HTR-8/SVneo (cell line): ENCODE results near the gene CERT1.
A peak's percentile ranks its signal among the peaks of the same experiment; 100 is the strongest.

Experiments
- DNase-seq: peaks from one replicate; pipeline ENCODE4 v3.0.0; 2011; ENCODE audit warnings: low spot score, mixed read lengths; ENCODE audit not compliant: insufficient read length
- FAIRE-seq: peaks from 2 replicates; lab custom pipeline; 2011; peaks lifted over from hg19 to GRCh38; lab: Jason Lieb, UNC

The CERT1 gene

DNA sequence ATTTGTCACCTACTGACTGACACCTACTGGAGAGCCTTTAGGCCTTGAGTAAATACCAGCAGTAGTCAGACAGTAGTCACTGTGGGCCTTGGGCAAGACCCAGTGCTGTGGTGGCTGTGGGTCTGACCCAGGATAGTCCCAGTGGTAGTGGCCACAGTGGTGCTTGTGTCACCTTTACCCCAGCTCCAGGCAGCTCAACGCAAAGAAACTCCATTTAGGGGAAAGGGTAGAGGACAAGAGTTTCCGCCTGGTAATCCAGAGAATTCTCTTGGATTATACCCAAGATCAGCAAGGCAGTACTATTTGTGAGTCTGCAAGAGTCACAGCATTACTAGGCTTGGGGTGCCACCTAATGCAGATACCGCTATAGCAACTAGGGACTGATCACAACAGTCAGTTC, 28.9 kb downstream of the CERT1 start:
- DNase-seq (no peak), FAIRE-seq (no peak)

DNA sequence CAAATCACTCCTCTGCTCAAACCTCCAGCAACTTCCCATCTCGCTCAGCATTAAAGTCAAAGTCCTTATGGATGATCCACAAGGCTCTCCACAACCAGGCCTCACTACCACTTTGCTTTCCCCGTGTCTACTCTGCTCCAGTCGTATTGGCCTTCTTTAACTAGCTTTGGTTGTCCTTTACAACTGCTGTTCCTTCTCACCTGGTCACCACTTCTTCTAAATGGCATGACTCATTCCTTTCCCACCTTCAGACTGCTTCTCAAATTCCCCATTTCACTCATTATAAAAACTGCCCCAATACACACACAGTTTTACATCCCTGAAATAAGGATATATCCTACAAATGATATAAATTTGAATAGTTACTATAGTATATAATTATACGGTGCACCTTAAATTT, 30.4 kb downstream of the CERT1 start:
- no peak for DNase-seq

DNA sequence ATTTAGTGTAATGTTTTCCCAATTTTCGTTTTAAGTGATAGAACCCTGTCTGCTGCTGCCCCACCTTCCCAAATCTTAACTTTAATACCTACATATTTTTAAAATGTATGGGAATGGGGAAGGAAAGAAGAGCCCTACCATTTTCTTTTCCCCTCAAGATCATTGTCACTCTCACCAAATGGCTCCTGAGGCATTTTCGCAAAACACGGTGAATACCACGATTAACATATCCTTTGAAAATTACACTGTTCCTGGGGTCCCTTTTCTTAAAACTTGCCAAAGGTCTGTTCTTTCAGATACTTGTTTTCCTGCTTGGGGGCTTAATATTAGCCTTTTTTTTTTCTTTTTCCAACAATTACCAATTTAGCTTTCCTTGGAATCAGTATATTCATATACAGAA, 36.1 kb downstream of the CERT1 start:
- no peak for DNase-seq
- FAIRE-seq = no peak

More for the DNA sequence above, 30.4 kb downstream of the CERT1 start:
- FAIRE-seq = no peak

DNA sequence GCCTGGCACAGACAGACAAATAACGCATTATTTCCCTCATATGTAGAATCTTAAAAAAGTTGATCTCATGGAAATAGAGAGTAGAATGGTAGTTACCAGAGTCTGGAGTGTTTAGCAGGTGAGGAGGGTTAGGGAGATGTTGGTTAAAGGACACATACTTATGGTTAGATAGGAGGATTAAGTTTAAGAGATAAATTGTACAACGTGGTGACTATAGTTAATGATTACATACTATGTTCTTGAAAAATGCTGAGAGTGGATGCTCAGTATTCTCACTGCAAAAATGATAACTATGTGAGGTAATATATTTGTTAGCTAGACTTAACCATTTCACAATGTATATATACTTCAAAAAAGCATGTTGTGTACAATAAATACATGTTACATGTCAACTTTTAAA, 38.0 kb downstream of the CERT1 start:
- FAIRE-seq (no peak), DNase-seq (no peak)

GRCh38 chr5:75472973-75473372, 38.5 kb downstream of the CERT1 start:
- DNase-seq = no peak
- FAIRE-seq = no peak

- DNase-seq (no peak), FAIRE-seq (no peak)
Observed at GRCh38 chr5:75471193-75471592, 40.2 kb downstream of the CERT1 start.

DNA sequence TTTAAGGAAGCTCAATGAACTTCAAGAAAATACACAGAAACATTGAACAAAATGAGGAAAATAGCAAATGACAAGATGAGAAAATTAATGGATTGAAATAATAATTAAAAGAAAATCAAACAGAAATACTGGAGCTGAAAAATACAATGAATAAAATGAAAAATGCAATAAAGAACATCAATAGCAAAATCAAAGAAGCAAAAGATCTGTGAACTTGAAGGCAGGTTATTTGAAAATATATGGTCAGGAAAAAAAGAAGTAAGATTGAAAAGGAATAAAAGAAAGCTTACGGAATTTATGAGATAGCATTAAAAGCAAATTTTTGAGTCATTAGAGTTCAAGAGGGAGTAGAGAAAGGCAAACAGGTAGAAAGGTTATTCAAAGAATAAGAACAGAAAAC, 42.4 kb downstream of the CERT1 start:
- FAIRE-seq (no peak), DNase-seq (no peak)

DNA sequence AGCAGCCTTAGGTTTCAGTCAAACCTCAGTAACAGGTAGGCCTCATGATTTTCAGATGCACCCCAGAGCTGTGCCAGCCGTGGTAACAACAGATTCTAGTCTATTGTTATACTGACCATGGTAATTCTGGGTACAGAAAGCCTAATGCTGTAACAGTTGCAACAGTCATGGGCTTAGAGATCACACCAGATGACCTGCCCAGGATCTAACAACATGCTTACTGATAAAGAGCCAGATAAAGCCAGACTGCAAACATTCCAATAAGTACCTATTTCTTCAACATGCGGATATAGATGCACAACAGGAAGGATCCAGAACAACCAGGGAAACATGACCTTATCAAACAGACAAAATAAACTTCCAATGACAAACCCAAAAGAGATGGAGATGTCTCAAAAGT, 42.8 kb downstream of the CERT1 start:
- FAIRE-seq (no peak), DNase-seq (no peak)

DNA sequence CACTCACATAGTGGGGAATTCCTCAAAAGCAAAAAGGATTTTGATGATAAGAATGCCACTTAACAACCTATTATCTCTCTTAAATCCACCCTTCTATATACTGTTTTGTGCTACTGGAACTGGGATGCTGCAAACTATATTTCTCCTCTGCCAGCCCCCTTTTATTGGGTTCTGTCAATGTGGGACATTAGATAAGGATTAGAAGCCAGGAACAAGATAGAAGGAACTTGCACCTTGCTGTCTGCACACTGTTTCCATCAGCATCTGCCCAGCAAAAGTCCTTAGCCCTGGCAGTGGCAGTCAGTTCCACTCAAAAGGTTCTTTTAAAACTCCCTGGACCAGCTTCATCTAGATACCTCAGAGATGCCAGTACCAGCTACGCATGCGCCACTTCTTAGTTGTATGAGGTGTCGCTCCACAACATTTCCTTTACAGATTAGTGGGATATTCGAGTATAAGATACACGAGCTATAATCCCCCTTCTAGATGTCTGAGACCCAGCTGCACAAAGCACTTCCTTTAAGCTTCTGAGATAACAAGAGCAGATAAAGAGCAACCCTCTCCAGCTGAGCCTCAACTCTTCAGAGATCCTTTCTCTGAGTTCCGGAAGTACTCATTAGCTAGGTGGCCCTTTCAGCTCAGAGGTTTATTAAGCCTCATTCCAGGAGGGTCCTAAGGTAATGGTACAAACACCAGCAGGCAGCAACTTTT, 45.3 kb downstream of the CERT1 start:
- no peak for DNase-seq
- FAIRE-seq = no peak

GRCh38 chr5:75465480-75465879, 45.9 kb downstream of the CERT1 start:
- no peak for FAIRE-seq
- DNase-seq = no peak

DNA sequence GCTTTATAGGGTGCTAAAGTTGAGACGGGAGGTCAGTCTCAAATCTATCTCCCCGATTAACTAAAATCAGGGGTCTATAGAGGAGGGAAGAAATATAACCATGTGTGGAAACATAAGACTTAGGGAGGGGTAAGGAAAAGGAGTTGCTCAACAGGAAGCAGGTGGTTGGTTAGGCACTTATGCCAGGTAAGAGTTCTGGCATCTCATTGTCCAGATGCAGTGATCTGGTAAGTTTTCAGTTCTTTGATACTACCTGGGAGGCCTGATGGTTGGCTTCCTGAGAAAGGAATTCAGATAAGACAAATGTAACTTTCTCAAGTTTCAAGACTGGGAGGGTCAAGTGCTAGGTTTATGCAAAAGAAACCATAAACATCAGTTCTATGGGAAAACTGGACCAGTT, 47.7 kb downstream of the CERT1 start:
- DNase-seq (no peak), FAIRE-seq (no peak)

DNA sequence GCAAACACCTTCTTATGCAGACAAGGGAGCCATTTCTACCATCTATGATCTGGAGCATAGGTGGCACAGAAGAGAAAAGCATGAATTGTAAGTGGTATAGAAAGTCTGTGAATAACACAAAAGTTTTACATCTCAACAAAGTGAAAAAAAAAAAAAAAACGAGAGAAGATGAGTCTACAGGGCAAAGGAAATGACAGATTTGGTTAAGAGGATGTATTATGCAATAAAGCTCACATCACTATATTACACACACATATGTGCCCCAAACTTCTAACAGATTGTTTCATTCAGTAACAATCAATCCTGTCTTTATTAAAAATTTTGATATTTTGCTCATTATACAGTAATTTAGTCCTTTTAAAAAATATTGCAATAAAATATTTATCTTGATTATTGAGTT, 49.8 kb downstream of the CERT1 start:
- FAIRE-seq (no peak), DNase-seq (peak; percentile 3)

GRCh38 chr5:75460942-75461610, 50.4 kb downstream of the CERT1 start:
- FAIRE-seq (no peak), DNase-seq (no peak)

DNA sequence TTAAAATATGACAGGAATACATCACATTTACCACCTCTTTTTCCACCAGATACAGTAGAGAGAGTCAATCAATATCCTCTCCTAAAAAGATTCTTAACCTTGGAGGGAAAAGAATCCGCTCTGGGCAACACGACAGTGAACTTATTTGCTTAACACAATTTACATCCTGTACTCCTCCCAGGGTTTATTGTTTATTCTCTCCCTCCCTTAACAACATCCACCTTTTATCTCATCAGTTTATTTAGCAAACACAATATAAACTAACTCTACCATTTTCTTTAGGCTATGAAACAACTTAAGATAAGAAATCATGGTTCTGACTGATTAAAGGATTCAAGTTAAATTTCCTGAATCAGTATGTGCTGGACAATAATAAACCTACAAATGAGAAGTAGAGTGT, 50.9 kb downstream of the CERT1 start:
- no peak for FAIRE-seq

GRCh38 chr5:75457691-75458090, 53.7 kb downstream of the CERT1 start:
- FAIRE-seq (no peak), DNase-seq (no peak)

More for the DNA sequence above, 50.9 kb downstream of the CERT1 start:
- no peak for DNase-seq

GRCh38 chr5:75457161-75457560, 54.3 kb downstream of the CERT1 start:
- DNase-seq (no peak), FAIRE-seq (no peak)

GRCh38 chr5:75450069-75450468, 61.4 kb downstream of the CERT1 start:
- no peak for FAIRE-seq
- no peak for DNase-seq

DNA sequence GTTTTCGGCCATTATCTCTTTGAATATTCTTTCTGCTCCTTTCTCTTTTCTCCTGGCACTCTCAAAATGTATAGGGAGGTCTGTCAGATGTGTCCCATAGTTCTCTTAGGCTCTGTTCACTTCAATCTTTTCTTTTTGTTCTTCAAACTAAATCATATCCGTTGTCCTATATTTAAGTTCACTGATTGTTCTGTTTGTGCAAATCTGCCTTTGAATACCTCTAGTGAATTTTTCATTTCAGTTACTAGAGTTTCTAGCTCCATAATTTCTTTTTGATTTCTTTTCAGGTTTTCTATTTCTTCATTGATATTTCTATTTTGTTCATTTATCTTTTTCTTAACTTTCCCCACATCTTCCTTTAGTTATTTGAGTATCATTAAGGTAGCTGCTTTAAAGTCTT, 65.4 kb downstream of the CERT1 start:
- FAIRE-seq (no peak), DNase-seq (no peak)

- FAIRE-seq (no peak), DNase-seq (no peak)
Observed at GRCh38 chr5:75441560-75441959, 69.9 kb downstream of the CERT1 start.

DNA sequence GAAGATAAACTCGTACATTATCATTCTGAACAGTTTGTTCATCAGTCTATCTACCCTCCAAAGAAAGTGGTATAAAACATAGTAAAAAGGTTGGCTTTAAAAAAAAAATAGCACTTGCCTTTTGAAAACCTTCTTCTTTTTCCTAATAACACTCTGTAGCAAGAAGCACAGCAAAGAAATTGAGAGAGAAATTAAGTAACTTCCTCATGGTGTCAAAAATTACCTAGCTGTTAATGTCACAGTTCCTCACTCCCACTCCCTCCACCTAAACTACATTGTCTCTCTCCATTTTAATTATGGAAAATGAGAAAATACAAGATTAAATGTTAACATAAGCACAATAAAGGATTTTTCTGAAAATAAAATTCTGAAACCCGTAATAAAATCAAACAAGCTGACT, 72.2 kb downstream of the CERT1 start:
- DNase-seq (no peak), FAIRE-seq (no peak)

GRCh38 chr5:75438722-75439121, 72.7 kb downstream of the CERT1 start:
- DNase-seq (no peak), FAIRE-seq (no peak)

DNA sequence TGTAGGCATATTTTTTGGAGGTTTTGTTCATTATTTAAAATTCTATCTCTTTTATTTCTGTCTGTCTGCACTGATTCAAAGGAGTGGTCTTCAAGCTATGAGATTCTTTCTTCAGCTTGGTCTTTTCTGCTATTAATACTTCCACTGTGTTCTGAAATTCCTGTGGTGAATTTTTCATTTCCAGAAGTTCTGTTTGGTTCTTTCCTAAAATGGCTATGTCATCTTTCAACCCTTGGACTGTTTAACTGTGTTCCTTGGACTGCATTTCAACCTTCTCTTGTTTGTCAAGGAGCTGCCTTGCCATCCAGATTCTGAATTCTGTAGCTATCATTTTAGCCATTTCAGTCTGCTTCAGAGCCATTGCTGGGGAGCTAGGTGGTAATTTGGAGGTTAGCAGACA, 76.3 kb downstream of the CERT1 start:
- DNase-seq (no peak), FAIRE-seq (no peak)
